Type B pancreatic cell (in vitro differentiated cells): ENCODE measurements around the gene KCNQ5. TPM values are rescaled to one million over a fixed set of nuclear protein-coding genes. Genes with fewer than 3 reads are reported as not detected.

Experiments
- DNase-seq: peaks from one replicate; pipeline ENCODE4 v3.0.0; 2021; ENCODE audit warnings: mixed read lengths; ENCODE audit not compliant: unreplicated experiment; ENCODE audit errors: extremely low spot score
- H3K27ac Mint-ChIP-seq: 2 replicates; pipeline ENCODE4 v1.8.0; 2021; ENCODE audit warnings: mild to moderate bottlenecking, mixed read lengths
- H3K27me3 Mint-ChIP-seq: 2 replicates; pipeline ENCODE4 v1.8.0; 2021; ENCODE audit warnings: mixed read lengths
- H3K36me3 Mint-ChIP-seq: 2 replicates; pipeline ENCODE4 v1.8.0; 2021; ENCODE audit warnings: mixed read lengths
- H3K4me1 Mint-ChIP-seq: one replicate; pipeline ENCODE4 v1.8.0; 2021; ENCODE audit warnings: mixed read lengths; ENCODE audit not compliant: unreplicated experiment
- H3K4me3 Mint-ChIP-seq: 2 replicates; pipeline ENCODE4 v1.8.0; 2021; ENCODE audit warnings: mild to moderate bottlenecking, mixed read lengths
- H3K9me3 Mint-ChIP-seq: 2 replicates; pipeline ENCODE4 v1.8.0; 2021; ENCODE audit warnings: mixed read lengths
- total RNA-seq: library from RNA; stranded (reverse); gene quantifications from 2 replicates; pipeline ENCODE4 v1.2.1, GENCODE V29; 2021; ENCODE audit warnings: low replicate concordance
- TF ChIP-seq, protein P1 (sequence below): fragments of 200-600 bp; sonication (generic); conservative IDR thresholded peaks from 2 replicates; pipeline ENCODE4 v1.5.0; 2021; ENCODE audit warnings: antibody characterized with exemption, mild to moderate bottlenecking

KCNQ5 gene
- total RNA-seq, 1 donor from 2014 or later = 1.7 TPM

DNA sequence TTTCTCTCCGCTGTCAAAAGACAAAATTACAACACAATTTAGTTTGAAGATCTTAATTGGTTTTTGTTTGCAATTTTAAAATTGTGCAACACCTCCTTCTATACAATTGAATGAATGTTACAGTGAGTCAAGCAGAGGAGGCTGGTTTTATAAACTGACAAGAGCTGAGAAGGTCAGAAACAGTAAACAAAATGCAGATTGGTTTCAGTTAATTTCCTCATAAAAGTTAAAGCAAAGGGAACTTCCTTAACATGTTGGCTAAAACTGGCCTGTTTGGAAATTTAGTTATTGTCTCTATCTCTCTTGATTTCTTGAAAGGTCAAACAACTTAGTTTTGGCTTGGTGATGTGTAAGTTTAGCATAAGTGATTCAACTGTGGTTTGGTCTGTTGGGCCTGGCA lies 581.2 kb downstream of the KCNQ5 start:
- H3K36me3 Mint-ChIP-seq = no peaks in the 10 kb centered on the region
- H3K9me3 Mint-ChIP-seq = peaks cover 7% of the 10 kb centered on the region
- H3K27me3 Mint-ChIP-seq = no peaks in the 10 kb centered on the region
- TF ChIP-seq, protein P1, sequence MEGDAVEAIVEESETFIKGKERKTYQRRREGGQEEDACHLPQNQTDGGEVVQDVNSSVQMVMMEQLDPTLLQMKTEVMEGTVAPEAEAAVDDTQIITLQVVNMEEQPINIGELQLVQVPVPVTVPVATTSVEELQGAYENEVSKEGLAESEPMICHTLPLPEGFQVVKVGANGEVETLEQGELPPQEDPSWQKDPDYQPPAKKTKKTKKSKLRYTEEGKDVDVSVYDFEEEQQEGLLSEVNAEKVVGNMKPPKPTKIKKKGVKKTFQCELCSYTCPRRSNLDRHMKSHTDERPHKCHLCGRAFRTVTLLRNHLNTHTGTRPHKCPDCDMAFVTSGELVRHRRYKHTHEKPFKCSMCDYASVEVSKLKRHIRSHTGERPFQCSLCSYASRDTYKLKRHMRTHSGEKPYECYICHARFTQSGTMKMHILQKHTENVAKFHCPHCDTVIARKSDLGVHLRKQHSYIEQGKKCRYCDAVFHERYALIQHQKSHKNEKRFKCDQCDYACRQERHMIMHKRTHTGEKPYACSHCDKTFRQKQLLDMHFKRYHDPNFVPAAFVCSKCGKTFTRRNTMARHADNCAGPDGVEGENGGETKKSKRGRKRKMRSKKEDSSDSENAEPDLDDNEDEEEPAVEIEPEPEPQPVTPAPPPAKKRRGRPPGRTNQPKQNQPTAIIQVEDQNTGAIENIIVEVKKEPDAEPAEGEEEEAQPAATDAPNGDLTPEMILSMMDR = no peak
- no peak overlapping the region for H3K27ac Mint-ChIP-seq
- DNase-seq = no peak
- no peaks in the 10 kb centered on the region for H3K4me1 Mint-ChIP-seq
- no peak overlapping the region for H3K4me3 Mint-ChIP-seq

DNA sequence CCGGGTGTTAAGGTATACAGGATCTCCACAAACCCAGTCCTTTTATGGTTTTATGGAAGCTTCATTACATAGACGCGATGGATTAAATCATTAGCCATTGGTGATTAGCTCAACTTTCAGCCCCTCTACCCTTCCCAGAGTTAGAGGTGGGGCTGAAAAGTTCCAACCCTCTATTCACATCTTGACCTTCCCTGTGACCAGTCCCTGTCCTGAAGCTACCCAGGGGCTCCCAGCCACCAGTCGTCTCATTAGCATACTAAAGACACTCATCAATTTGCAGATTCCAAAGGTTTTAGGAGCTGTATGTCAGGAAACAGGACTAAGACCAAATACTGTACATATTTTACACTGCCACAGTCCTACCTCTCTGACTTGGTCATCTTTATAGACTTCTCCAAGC lies 582.4 kb downstream of the KCNQ5 start:
- no peaks in the 10 kb centered on the region for H3K4me1 Mint-ChIP-seq
- TF ChIP-seq, protein P1 = no peak
- no peaks in the 10 kb centered on the region for H3K36me3 Mint-ChIP-seq
- no peak overlapping the region for H3K4me3 Mint-ChIP-seq
- H3K27ac Mint-ChIP-seq = no peak overlapping the region
- H3K9me3 Mint-ChIP-seq = peaks cover 7% of the 10 kb centered on the region
- no peaks in the 10 kb centered on the region for H3K27me3 Mint-ChIP-seq
- no peak for DNase-seq

DNA sequence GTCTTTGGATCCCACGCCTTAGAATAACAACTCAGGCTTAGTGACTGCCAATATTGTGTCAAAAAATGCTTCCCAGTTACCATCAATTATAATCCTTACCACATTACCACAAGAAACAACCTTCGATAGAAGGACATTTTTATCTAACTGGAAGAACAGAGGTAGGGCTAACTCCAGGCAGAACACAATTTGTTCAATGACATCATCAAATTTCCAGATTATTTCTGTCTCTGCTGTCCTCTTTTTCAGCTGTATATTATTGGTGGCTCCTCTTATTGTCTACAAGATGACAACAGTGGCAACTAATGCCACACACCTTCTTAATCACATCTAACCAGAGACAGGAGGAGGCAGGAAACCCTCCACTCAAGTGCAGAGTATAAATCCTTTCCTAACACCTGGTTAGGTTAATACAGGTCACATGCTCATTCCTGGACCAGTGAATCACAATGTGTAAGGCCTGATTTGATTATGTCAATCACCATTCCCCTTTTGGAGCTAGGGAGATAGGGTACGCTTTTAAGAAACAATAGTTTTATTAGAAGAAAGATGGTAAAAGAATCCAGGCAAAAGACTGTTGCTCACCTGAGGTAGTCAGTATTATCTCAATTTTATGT lies 585.5 kb downstream of the KCNQ5 start:
- Mint-ChIP-seq H3K4me3 (no peak overlapping the region), H3K9me3 (peaks cover 7% of the 10 kb centered on the region), H3K36me3 (no peaks in the 10 kb centered on the region), H3K4me1 (no peaks in the 10 kb centered on the region), H3K27me3 (no peaks in the 10 kb centered on the region), H3K27ac (no peak overlapping the region)
- DNase-seq = no peak
- TF ChIP-seq, protein P1 = no peak

DNA sequence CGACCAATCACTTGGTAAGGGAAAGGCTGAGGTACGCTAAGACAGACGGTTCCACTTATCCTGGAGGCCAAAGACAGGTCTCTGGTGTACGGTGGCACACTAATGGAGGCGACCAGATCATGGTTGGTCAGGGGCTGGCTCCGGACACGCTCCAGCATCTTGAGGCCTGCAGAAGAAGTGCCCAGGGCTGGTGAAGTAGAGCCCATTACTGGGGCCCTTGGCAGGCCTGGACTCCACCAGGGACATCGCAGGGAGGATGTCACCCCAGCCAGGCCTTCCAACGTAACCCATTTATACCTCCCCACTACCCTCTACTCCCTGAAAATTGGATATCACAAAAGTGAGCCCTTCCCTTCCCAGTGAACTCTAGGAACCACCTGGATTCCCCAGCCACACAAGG lies 587.3 kb downstream of the KCNQ5 start:
- Mint-ChIP-seq H3K4me1 (no peaks in the 10 kb centered on the region), H3K9me3 (peaks cover 7% of the 10 kb centered on the region), H3K4me3 (no peak overlapping the region), H3K27ac (no peak overlapping the region), H3K27me3 (no peaks in the 10 kb centered on the region), H3K36me3 (no peaks in the 10 kb centered on the region)
- no peak for DNase-seq
- TF ChIP-seq, protein P1 = no peak

DNA sequence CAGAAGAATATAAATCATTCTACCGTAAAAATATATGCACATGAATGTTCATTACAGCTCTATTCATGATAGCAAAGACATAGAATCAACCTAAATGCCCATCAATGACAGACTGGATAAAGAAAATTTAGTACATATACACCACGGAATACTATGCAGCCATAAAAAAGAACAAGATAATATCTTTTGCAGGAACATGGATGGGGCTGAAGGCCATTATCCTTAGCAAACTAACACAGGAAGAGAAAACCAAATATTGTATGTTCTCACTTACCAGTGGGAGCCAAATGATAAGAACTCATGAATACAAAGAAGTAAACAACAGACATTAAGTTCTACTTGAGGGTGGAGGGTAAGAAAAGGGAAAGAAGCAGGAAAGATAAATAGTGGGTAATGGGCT lies 595.0 kb downstream of the KCNQ5 start:
- Mint-ChIP-seq H3K27me3 (no peaks in the 10 kb centered on the region), H3K27ac (no peak overlapping the region), H3K4me1 (no peaks in the 10 kb centered on the region), H3K4me3 (no peak overlapping the region), H3K9me3 (no peaks in the 10 kb centered on the region), H3K36me3 (no peaks in the 10 kb centered on the region)
- no peak for DNase-seq
- TF ChIP-seq, protein P1 = no peak

DNA sequence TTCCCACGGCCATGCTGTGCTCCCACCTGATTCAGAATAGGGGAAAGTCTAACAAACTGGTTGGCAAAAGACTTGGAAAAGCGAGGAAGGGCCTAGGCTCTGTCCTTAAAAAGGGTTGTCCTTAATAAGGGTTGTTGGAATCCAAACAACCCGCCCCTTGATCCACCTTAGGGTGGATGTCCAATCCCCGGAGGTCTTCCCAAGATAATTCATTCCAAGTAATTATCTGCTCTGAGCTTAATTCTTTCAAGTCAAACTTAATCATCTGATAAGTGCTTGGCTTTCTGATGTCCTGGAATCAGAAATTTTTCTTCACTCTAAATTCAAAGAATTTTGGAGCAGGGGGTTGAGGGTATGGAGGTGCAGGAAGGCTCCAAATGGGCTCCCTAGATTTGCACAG lies 603.5 kb downstream of the KCNQ5 start, which contains the start of gene KHDC1L:
KHDC1L (minus strand) TSS at position 101 of the 400 bp plus-strand sequence; CDS start at position 13, 88 bp downstream.
- no peak for DNase-seq
- Mint-ChIP-seq H3K36me3 (no peaks in the 10 kb centered on the region), H3K27me3 (no peaks in the 10 kb centered on the region), H3K4me3 (no peak within 1 kb of the TSS), H3K27ac (no peak within 1 kb of the TSS), H3K9me3 (no peaks in the 10 kb centered on the region), H3K4me1 (no peaks in the 10 kb centered on the region)
- TF ChIP-seq, protein P1 = no peak
